HepG2 (cell line): ENCODE results near the gene ZFYVE21. TPM values are rescaled to one million over a fixed set of nuclear protein-coding genes. Genes with fewer than 3 reads are reported as not detected.

ENCODE experiments used
- ATAC-seq: fragments of 200-7000 bp; cut with Tn5 transposase; 3 replicates; pipeline ENCODE4 v1.9.1; 2020; ENCODE audit warnings: mild to moderate bottlenecking, moderate library complexity
- BruUV-seq: library from RNA; stranded (reverse); fragments of 400-500 nt; replicated peaks from 2 replicates; lab custom pipeline; 2021; lab: Mats Ljungman, UMichigan
- CTCF ChIA-PET: fragments of 300-600 bp; formaldehyde crosslinking; extraction: SDS; loops from one replicate; lab custom pipeline; 2021; ENCODE audit warnings: low total read pairs, inconsistent platforms, low intra/inter-chr PET ratio; lab: Yijun Ruan, JAX
- POLR2A ChIA-PET: fragments of 350-600 bp; sonication (Branson Sonifier 250); formaldehyde crosslinking; loops from one replicate; lab custom pipeline; 2020; ENCODE audit warnings: antibody characterized with exemption, inconsistent platforms; lab: Yijun Ruan, JAX
- DNase-seq: peaks from one replicate; pipeline ENCODE4 v3.0.0-alpha.2; 2015; ENCODE audit warnings: low spot score
- FAIRE-seq: peaks from 3 replicates; lab custom pipeline; 2011; peaks lifted over from hg19 to GRCh38; lab: Jason Lieb, UNC
- H2AFZ ChIP-seq: one replicate; pipeline ENCODE4 v1.6.1; 2011; ENCODE audit warnings: low read length, inconsistent platforms
- H3K27ac ChIP-seq: fragments of 300-600 bp; 3 replicates; pipeline ENCODE4 v1.8.0; 2011; ENCODE audit warnings: mixed run types, mild to moderate bottlenecking, mixed read lengths, low read length, inconsistent platforms; ENCODE audit not compliant: insufficient read depth; ENCODE audit errors: extremely low read length
- H3K27me3 ChIP-seq, 2 experiments: fragments of 200-600 bp in 1 of 2; 2 replicates in 1 of 2; 3 replicates in 1 of 2; pipeline versions ENCODE4 v1.6.0 to v1.8.0; 2011; ENCODE audit warnings: low read length in 2 of 2, mild to moderate bottlenecking in 2 of 2, moderate library complexity in 2 of 2, inconsistent platforms in 1 of 2; ENCODE audit not compliant: insufficient read depth in 2 of 2, control insufficient read depth in 1 of 2
- H3K36me3 ChIP-seq, 2 experiments: fragments of 200-600 bp in 1 of 2; replicated peaks in 1 of 2; 2 replicates in 1 of 2; 3 replicates in 1 of 2; pipeline versions ENCODE4 v1.5.1 to v1.8.0; 2011; ENCODE audit warnings: low read length in 2 of 2, inconsistent platforms in 1 of 2; ENCODE audit not compliant: insufficient read depth in 2 of 2, control insufficient read depth in 1 of 2
- H3K4me1 ChIP-seq: 2 replicates; pipeline ENCODE4 v1.5.1; 2012; ENCODE audit warnings: low read length, inconsistent platforms; ENCODE audit not compliant: insufficient read depth
- H3K4me2 ChIP-seq: 2 replicates; pipeline ENCODE4 v1.6.0; 2011; ENCODE audit warnings: low read depth, low read length, inconsistent platforms
- H3K4me3 ChIP-seq, 3 experiments: fragments of 200-600 bp in 1 of 3; sonication (generic), shearing (Covaris generic) in 1 of 3; replicated peaks in 1 of 3; 2 replicates each; pipeline ENCODE4 v1.5.1; 2011 to 2016; ENCODE audit warnings: low read length in 3 of 3, inconsistent platforms in 2 of 3, low read depth in 2 of 3, mild to moderate bottlenecking in 2 of 3, control low read depth in 1 of 3, mixed read lengths in 1 of 3; ENCODE audit not compliant: insufficient read depth in 1 of 3
- H3K79me2 ChIP-seq: one replicate; pipeline ENCODE4 v1.6.1; 2011; ENCODE audit warnings: low read length, inconsistent platforms; ENCODE audit not compliant: insufficient read depth
- H3K9ac ChIP-seq: 2 replicates; pipeline ENCODE4 v1.6.0; 2011; ENCODE audit warnings: mild to moderate bottlenecking, low read depth, low read length, inconsistent platforms; ENCODE audit not compliant: insufficient read depth
- H3K9me3 ChIP-seq: 2 replicates; pipeline ENCODE4 v1.5.1; 2012; ENCODE audit warnings: mild to moderate bottlenecking, low read length
- H4K20me1 ChIP-seq: 2 replicates; pipeline ENCODE4 v1.6.0; 2011; ENCODE audit warnings: inconsistent platforms, mild to moderate bottlenecking, low read length, moderate library complexity; ENCODE audit not compliant: insufficient read depth
- CENPX ChIP-seq: sonication (generic); formaldehyde crosslinking; IDR thresholded peaks from 2 replicates; pipeline ENCODE4 v1.9.0; 2021; ENCODE audit warnings: mild to moderate bottlenecking, missing genetic modification reagents, moderate library complexity
- GATAD1 ChIP-seq: IDR thresholded peaks from 2 replicates; pipeline ENCODE4 v1.6.1; 2016; ENCODE audit warnings: missing genetic modification reagents, missing compliant biosample characterization
- HDAC2 ChIP-seq: sonication (generic); formaldehyde crosslinking; IDR thresholded peaks from 2 replicates; pipeline ENCODE4 v1.4.0; 2020; ENCODE audit warnings: missing genetic modification reagents
- HNRNPLL ChIP-seq: fragments of 200-400 bp; formaldehyde crosslinking; IDR thresholded peaks from 2 replicates; pipeline ENCODE4 v1.6.1; 2017; ENCODE audit warnings: mild to moderate bottlenecking, low read depth, low read length; ENCODE audit not compliant: poor library complexity, severe bottlenecking
- KDM6A ChIP-seq: IDR thresholded peaks from 2 replicates; pipeline ENCODE4 v1.6.1; 2016; ENCODE audit warnings: low read depth
- MTF2 ChIP-seq: sonication (generic); formaldehyde crosslinking; IDR thresholded peaks from 2 replicates; pipeline ENCODE4 v1.5.0; 2020; ENCODE audit warnings: missing genetic modification reagents, borderline replicate concordance
- NR2C2 ChIP-seq: sonication (generic); formaldehyde crosslinking; IDR thresholded peaks from 2 replicates; pipeline ENCODE4 v1.4.0; 2020; ENCODE audit warnings: missing genetic modification reagents, mild to moderate bottlenecking, moderate library complexity, borderline replicate concordance
- ZKSCAN1 ChIP-seq: fragments of 150-350 bp; IDR thresholded peaks from 2 replicates; pipeline ENCODE4 v1.6.1; 2014; ENCODE audit warnings: low read length
- ZNF282 ChIP-seq: fragments of 450-650 bp; IDR thresholded peaks from 2 replicates; pipeline ENCODE4 v1.6.1; 2018; ENCODE audit not compliant: partially characterized antibody
- ZNF547 ChIP-seq: sonication (generic); formaldehyde crosslinking; IDR thresholded peaks from 2 replicates; pipeline ENCODE4 v1.5.1; 2020; ENCODE audit warnings: mild to moderate bottlenecking, missing genetic modification reagents
- ZNF644 ChIP-seq: IDR thresholded peaks from 2 replicates; pipeline ENCODE4 v1.6.1; 2016; ENCODE audit warnings: low read depth
- WGBS: methylation state at CpG from one replicate; pipeline ENCODE4 v1.1.6; 2017; ENCODE audit warnings: low lambda C conversion rate; 5-methylcytosine and 5-hydroxymethylcytosine counted together
- in situ Hi-C: cut with HindIII; loops from 2 replicates; pipeline ENCODE4 v1.10.0; 2017; ENCODE audit warnings: low pct_unique_long_range_greater_than_20kb; ENCODE audit not compliant: extremely low pct_ligation_motif_present
- intact Hi-C: fragments of 100-400 bp; cut with micrococcal nuclease; formaldehyde crosslinking; loops from one replicate; pipeline ENCODE4 v1.10.0; 2022; ENCODE audit not compliant: unreplicated experiment
- polyA plus RNA-seq, 8 experiments: library from polyadenylated mRNA; depleted of rRNA in 3 of 8; stranded (reverse) in 7 of 8; unstranded in 1 of 8; fragments of >200 nt; fragmentation: Illumina TruSeq in 4 of 8; extraction: Trizol in 4 of 8; gene quantifications; 2 replicates each; pipeline versions ENCODE4 v1.2.1 to v1.2.3, GENCODE V29; 2011 to 2016; ENCODE audit warnings: low read depth in 4 of 8, missing spikeins in 1 of 8, mixed read lengths in 1 of 8; ENCODE audit not compliant: insufficient read depth in 1 of 8
- total RNA-seq, 5 experiments: library from RNA; depleted of rRNA; stranded (reverse); fragments of >200 nt; fragmentation: Illumina TruSeq; extraction: Trizol; gene quantifications; 2 replicates each; pipeline ENCODE4 v1.2.3, GENCODE V29; 2016; ENCODE audit warnings: low read depth in 1 of 5
- TF ChIP-seq, protein P1 (sequence below): sonication (generic); formaldehyde crosslinking; conservative IDR thresholded peaks from 2 replicates; pipeline ENCODE4 v1.8.0; 2022; ENCODE audit warnings: mild to moderate bottlenecking, moderate library complexity, missing genetic modification reagents
- TF ChIP-seq, protein P2 (sequence below): sonication (generic); formaldehyde crosslinking; IDR thresholded peaks from 2 replicates; pipeline ENCODE4 v1.4.0; 2020; ENCODE audit warnings: missing genetic modification reagents, borderline replicate concordance
- TF ChIP-seq, protein P3 (sequence below): sonication (generic); formaldehyde crosslinking; IDR thresholded peaks from one replicate; pipeline ENCODE4 v1.5.1; 2020; ENCODE audit warnings: mild to moderate bottlenecking, missing genetic modification reagents; ENCODE audit errors: not compliant biosample characterization

The ZFYVE21 gene
- total and polyA plus RNA-seq, 2 of the 13 experiments (the other 11 are each of a cell fraction or from before 2014, with no cell fraction given), result 34.3 to 34.4 TPM

DNA sequence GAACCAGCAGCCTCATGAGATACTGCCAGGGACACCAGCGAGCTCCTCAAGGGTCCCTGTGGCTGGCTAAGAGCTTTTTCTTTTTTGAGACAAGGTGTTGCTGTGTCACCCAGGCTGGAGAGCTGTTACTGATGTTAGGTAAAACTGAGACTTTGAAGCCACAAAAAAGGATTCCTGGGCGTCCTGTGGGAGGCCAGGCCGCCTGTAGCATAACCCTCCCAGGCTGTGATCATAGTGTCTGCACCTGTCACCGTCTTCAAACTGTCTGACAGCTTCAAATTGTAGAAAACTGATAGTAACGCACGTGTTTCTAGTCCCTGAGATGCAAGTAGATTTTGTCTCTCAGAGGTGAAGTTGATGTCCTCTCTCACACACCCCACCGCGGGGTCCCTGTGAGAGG, 4.1 kb downstream of the ZFYVE21 start:
- Histone ChIP-seq H3K9me3 (no peaks in the 10 kb centered on the region), H2AFZ (no peak overlapping the region), H3K36me3 (peaks cover 0 to 7% of the 10 kb centered on the region in 2 experiments; a peak in 1 of 5 replicates), H3K4me2 (no peak overlapping the region), H3K4me1 (peaks cover 21% of the 10 kb centered on the region), H3K9ac (no peak overlapping the region), H3K27me3 (no peaks in the 10 kb centered on the region), H3K4me3 (no peak overlapping the region), H3K27ac (no peak overlapping the region), H3K79me2 (peaks cover 71% of the 10 kb centered on the region), H4K20me1 (no peaks in the 10 kb centered on the region; the same call in 1 of the 2 replicates)
- 90% methylated on average over 8 of the region's 8 CpGs for WGBS
- FAIRE-seq, result no peak
- in situ Hi-C loops, result no loop called here
- ChIA-PET POLR2A (no interaction called here), CTCF (no interaction called here)
- intact Hi-C loops, result no loop called here
- DNase-seq, result no peak
- no TSS peak for BruUV-seq
- ATAC-seq, result no peak
- no peak for TF ChIP-seq NR2C2
- TF ChIP-seq ZNF282, result no peak
- TF ChIP-seq, protein P1, sequence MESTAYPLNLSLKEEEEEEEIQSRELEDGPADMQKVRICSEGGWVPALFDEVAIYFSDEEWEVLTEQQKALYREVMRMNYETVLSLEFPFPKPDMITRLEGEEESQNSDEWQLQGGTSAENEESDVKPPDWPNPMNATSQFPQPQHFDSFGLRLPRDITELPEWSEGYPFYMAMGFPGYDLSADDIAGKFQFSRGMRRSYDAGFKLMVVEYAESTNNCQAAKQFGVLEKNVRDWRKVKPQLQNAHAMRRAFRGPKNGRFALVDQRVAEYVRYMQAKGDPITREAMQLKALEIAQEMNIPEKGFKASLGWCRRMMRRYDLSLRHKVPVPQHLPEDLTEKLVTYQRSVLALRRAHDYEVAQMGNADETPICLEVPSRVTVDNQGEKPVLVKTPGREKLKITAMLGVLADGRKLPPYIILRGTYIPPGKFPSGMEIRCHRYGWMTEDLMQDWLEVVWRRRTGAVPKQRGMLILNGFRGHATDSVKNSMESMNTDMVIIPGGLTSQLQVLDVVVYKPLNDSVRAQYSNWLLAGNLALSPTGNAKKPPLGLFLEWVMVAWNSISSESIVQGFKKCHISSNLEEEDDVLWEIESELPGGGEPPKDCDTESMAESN (CRISPR knock-in tag), result no peak
- no peak for TF ChIP-seq ZNF644
- TF ChIP-seq ZKSCAN1, result no peak
- TF ChIP-seq ZNF547 (CRISPR knock-in tag), result no peak
- TF ChIP-seq CENPX (CRISPR knock-in tag), result no peak
- no peak for TF ChIP-seq HNRNPLL
- no peak for TF ChIP-seq MTF2
- TF ChIP-seq HDAC2 (CRISPR knock-in tag), result no peak
- TF ChIP-seq KDM6A (CRISPR knock-in tag), result no peak
- TF ChIP-seq, protein P2, sequence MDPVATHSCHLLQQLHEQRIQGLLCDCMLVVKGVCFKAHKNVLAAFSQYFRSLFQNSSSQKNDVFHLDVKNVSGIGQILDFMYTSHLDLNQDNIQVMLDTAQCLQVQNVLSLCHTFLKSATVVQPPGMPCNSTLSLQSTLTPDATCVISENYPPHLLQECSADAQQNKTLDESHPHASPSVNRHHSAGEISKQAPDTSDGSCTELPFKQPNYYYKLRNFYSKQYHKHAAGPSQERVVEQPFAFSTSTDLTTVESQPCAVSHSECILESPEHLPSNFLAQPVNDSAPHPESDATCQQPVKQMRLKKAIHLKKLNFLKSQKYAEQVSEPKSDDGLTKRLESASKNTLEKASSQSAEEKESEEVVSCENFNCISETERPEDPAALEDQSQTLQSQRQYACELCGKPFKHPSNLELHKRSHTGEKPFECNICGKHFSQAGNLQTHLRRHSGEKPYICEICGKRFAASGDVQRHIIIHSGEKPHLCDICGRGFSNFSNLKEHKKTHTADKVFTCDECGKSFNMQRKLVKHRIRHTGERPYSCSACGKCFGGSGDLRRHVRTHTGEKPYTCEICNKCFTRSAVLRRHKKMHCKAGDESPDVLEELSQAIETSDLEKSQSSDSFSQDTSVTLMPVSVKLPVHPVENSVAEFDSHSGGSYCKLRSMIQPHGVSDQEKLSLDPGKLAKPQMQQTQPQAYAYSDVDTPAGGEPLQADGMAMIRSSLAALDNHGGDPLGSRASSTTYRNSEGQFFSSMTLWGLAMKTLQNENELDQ (CRISPR knock-in tag), result no peak
- TF ChIP-seq, protein P3, sequence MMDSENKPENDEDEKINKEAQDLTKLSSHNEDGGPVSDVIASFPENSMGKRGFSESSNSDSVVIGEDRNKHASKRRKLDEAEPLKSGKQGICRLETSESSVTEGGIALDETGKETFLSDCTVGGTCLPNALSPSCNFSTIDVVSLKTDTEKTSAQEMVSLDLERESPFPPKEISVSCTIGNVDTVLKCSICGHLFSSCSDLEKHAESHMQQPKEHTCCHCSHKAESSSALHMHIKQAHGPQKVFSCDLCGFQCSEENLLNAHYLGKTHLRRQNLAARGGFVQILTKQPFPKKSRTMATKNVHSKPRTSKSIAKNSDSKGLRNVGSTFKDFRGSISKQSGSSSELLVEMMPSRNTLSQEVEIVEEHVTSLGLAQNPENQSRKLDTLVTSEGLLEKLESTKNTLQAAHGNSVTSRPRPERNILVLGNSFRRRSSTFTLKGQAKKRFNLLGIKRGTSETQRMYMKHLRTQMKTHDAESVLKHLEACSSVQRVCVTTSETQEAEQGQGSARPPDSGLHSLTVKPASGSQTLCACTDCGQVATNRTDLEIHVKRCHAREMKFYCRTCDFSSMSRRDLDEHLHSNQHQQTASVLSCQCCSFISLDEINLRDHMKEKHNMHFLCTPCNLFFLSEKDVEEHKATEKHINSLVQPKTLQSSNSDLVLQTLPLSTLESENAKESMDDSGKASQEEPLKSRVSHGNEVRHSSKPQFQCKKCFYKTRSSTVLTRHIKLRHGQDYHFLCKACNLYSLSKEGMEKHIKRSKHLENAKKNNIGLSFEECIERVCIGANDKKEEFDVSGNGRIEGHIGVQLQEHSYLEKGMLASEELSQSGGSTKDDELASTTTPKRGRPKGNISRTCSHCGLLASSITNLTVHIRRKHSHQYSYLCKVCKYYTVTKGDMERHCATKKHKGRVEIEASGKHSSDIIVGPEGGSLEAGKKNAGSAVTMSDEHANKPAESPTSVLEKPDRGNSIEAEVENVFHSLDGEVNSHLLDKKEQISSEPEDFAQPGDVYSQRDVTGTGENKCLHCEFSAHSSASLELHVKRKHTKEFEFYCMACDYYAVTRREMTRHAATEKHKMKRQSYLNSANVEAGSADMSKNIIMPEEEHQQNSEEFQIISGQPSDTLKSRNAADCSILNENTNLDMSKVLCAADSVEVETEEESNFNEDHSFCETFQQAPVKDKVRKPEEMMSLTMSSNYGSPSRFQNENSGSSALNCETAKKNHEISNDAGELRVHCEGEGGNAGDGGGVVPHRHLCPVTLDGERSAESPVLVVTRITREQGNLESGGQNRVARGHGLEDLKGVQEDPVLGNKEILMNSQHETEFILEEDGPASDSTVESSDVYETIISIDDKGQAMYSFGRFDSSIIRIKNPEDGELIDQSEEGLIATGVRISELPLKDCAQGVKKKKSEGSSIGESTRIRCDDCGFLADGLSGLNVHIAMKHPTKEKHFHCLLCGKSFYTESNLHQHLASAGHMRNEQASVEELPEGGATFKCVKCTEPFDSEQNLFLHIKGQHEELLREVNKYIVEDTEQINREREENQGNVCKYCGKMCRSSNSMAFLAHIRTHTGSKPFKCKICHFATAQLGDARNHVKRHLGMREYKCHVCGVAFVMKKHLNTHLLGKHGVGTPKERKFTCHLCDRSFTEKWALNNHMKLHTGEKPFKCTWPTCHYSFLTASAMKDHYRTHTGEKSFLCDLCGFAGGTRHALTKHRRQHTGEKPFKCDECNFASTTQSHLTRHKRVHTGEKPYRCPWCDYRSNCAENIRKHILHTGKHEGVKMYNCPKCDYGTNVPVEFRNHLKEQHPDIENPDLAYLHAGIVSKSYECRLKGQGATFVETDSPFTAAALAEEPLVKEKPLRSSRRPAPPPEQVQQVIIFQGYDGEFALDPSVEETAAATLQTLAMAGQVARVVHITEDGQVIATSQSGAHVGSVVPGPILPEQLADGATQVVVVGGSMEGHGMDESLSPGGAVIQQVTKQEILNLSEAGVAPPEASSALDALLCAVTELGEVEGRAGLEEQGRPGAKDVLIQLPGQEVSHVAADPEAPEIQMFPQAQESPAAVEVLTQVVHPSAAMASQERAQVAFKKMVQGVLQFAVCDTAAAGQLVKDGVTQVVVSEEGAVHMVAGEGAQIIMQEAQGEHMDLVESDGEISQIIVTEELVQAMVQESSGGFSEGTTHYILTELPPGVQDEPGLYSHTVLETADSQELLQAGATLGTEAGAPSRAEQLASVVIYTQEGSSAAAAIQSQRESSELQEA (CRISPR knock-in tag), result no peak
- no peak for TF ChIP-seq GATAD1 (CRISPR knock-in tag)
